Stimulated activated CD8-positive, alpha-beta memory T cell treated with anti-CD3 and anti-CD28 coated beads, Interleukin-15, amount 100 ng/mL, for 4 hours (primary cell): ENCODE data around the gene ZDHHC9.
A peak's percentile ranks its signal among the peaks of the same experiment; 100 is the strongest.

Experiments
- DNase-seq, 2 donors: peaks; one replicate each; pipeline ENCODE4 v3.0.0-alpha.2; 2020; ENCODE audit warnings: low read depth in 2 of 2

Gene ZDHHC9

DNA sequence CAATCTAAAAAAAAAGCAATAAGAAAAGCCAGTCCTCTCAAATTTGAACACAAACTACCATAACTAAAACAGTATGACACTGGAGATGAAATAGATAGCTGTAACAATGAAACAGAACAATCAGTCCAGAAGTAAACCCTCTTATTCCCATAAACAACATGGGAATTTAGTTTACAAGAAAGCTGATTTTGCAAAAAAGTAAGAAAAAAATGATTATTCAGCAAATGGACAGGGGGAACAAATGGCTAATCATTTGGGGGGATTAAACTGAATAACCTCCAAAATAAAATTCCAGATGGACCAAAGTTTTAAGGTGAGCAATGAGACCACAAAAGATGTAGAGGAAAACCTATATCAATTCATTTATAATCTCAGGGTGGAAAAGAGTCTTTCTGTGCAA lies 80.0 kb downstream of the ZDHHC9 start:
- no peak for DNase-seq

DNA sequence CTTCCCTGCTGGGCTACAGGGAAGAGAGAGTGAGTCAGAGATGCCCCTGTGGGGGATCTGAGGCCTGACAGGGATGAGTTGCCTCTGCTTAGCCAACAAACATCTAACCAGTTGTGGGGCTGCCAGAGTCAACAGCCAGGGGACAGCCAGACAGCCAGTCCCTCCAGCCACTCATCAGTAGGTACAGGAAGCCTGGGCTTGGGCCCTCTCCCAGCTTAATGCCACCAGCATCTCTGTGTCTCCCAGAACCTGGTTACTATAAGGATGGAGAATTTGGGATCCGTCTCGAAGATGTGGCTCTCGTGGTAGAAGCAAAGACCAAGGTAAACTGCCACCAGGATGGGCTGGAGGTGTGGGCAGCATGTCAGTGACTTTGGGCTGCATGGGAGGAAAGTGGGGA lies 81.2 kb downstream of the ZDHHC9 start:
- no peak for DNase-seq

DNA sequence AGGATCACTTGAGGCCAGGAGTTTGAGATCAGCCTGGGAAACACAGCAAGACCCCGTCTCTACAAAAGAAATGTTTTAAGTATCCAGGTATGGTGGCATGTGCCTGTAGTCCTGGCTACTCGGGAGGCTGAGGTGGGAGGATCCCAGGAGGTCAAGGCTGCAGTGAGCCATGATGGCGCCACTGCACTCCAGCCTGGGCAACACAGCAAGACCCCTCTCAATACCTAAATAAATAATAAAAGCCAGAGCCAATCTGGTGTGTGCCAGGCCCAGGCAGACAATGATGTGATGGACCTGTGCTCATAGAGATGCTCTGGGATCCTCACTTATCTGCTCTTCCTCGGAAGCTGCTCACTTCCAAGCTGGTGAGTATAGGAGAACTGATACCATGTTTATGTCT lies 82.1 kb downstream of the ZDHHC9 start:
- no peak for DNase-seq

DNA sequence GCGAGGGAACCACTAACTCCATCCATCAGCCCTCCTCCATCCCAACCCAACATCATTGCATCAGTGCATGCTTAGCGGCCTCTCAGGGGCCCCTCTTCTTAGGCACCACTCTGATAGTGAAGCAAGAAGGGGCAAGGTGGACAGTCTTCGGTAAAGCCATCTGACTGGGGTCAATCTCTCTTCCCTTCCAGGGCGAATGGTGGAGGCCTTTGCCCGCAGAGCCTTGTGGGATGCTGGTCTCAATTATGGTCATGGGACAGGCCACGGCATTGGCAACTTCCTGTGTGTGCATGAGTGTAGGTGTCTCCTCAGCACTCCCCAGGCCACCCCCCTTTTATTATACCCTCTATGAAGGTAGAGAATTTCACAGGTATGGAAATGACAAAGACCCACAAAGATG lies 82.7 kb downstream of the ZDHHC9 start:
- no peak for DNase-seq

DNA sequence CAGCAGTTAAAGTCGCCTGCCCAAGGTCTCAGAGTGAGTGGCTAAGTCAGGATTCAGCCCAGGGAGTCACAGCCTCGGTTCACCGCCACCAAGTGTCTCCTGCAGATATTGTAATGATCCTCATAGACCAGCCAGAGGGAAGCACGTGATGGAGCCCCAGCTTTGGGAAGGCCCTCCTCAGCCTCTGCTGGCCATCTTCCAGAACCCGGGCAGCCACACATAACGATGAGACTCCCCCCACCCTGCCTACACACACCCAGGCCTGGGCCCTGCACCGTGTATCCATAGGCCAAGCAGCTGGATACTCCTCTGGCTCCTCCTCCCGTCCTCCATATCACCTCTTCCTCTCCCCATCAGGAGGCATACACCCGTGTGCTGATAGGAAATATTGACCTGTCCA lies 83.5 kb downstream of the ZDHHC9 start:
- no peak for DNase-seq

DNA sequence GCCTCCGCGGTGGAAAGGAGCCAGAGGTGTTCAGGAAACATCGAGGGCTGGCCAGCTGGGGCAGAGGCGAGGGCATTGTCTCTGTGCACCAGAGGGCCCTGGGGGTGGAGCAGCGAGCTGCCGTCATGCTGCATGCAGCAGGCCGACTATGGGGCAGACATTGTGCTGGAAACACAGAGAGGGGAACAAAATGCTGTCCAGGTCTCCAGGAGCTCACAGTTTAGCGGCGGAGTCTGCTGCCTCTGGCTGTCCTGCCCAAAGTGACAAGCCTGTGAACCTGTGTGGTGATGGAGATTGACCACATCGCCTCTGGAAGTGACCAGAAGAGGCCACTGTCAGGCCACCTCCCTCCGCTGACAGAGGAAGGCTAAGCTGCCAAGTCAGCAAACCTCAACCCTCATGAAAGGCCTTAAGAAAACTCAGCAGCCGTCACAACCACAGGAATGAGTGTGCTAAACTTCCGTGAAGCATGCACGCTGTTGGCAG lies 84.1 kb downstream of the ZDHHC9 start:
- DNase-seq: peak in 1 of 2 donors; percentile 28

DNA sequence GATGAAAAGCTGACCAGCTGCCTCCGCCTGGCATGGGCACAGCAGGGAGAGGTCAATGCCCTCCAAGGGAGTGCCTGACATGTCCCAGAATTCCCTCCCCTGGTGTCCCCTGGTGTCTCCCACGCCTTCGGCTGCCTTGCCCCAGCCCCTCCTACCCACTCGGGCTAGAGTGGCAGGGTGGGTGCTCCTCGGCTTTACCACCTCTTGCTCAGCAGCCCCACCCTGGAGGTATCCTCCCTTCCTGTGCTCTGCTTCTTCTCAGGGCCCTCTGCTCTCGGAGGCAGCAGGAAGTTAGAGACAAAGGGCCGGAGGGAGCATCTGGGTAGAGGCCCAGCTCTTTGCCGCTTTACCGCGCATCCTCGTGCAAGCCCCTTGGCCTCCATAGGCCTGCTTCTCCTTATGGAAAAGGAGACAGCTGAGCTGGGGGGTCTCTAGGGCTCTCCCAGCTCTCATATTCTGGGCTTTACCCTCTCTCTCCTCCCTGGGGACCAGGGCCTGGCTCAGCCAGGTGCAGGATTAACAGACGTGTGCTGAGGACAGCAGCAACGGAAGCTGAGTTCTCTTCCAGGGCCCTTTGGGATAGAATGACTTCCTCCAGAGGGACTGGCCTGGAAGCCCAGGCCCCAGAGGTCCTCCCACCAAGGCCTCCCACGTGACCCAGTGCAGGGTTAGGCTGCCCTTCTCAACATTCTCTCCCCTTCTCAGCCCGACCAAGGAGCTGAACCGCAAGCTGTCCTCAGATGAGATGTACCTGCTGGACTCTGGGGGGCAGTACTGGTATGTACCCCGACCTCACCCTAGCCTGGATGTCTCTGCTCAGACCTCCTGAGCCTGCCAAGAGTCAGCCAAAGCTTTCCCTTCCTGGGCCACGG lies 87.7 kb downstream of the ZDHHC9 start:
- DNase-seq: no peak

DNA sequence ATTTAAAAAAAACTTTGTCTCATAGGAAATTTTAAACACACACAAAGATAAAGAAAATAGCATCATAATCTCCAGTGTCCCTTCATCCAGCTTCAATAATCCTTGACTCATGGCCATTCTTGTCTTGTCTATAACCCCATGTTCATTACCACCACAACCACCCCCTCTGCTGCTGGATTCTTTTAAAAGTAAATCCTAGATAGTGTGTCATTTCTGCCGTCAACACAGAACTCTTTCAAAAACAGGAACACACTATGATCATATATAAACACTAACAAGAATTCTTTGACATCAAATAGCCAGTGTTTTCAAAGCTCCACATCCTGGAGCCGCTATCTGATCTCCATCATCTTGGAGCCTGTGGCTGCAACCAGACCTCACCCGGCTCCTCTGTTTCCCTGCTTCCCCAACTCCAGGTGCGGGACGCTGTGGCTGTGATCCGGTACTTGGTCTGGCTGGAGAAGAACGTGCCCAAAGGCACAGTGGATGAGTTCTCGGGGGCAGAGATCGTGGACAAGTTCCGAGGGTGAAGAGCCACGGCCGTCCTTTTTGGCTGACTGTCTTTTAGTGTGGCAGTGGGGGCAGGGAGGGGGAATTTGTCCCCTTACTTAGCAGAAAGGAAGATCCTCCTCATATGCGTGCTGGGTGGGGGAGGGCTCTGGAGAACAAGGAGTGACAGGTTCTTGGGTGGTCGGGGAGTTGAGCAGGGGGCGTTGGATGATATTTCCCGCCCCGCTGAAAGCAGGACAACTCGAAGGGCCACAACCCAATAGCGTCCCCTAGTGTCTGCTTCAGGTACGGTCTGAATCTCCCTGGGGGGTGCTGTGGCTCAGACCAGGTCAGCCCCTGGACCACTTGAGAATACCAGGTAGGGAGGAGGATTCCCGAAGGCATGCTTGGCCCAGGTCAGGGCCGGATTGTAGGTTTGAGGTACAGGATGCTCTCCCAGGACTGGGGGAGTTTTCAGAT lies 89.3 kb downstream of the ZDHHC9 start:
- no peak for DNase-seq
